Measurements from ENCODE around the gene P2RX1. TPM values are rescaled to one million over a fixed set of nuclear protein-coding genes. Genes with fewer than 3 reads are reported as not detected.

Gene P2RX1
- total RNA-seq, 1 donor from 2014 or later: not detected

- Mint-ChIP-seq H3K9me3 (ENCODE audit: unreplicated experiment) (no peaks in the 10 kb centered on the region), H3K4me1 (ENCODE audit: unreplicated experiment) (no peaks in the 10 kb centered on the region), H3K27ac (ENCODE audit: unreplicated experiment) (no peak overlapping the region), H3K36me3 (ENCODE audit: unreplicated experiment) (no peaks in the 10 kb centered on the region), H3K27me3 (ENCODE audit: unreplicated experiment) (no peaks in the 10 kb centered on the region), H3K4me3 (ENCODE audit: unreplicated experiment) (no peak overlapping the region)
- no peak for DNase-seq (ENCODE audit: extremely low spot score, unreplicated experiment)
- TF ChIP-seq, protein P1, sequence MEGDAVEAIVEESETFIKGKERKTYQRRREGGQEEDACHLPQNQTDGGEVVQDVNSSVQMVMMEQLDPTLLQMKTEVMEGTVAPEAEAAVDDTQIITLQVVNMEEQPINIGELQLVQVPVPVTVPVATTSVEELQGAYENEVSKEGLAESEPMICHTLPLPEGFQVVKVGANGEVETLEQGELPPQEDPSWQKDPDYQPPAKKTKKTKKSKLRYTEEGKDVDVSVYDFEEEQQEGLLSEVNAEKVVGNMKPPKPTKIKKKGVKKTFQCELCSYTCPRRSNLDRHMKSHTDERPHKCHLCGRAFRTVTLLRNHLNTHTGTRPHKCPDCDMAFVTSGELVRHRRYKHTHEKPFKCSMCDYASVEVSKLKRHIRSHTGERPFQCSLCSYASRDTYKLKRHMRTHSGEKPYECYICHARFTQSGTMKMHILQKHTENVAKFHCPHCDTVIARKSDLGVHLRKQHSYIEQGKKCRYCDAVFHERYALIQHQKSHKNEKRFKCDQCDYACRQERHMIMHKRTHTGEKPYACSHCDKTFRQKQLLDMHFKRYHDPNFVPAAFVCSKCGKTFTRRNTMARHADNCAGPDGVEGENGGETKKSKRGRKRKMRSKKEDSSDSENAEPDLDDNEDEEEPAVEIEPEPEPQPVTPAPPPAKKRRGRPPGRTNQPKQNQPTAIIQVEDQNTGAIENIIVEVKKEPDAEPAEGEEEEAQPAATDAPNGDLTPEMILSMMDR (IDR thresholded peaks at IDR 0.05): no peak
Observed at GRCh38 chr17:3935825-3936355, 19.6 kb upstream of the P2RX1 start.

DNA sequence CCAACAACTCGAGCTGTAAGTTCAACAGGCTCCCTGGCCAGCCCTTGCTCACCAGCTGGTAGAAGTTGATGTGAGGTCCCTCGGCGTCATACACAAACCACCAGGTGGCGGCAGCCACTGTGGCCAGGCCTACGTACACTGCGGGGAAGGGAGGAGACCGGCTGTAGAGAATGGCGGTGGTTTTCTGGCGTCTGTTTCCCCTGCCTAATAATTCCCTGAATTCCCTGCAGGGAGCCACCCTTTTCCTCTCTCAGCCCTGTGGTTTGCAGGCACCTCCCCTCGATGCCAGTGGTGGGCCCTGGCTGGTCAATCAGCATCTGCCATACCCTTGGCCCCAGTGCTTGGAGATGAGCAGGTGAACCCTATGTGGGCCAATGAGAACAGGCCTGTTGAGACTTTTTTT is 18.9 kb upstream of the P2RX1 start:
- H3K27ac Mint-ChIP-seq (ENCODE audit: unreplicated experiment): no peak overlapping the region
- no peaks in the 10 kb centered on the region for H3K36me3 Mint-ChIP-seq (ENCODE audit: unreplicated experiment)
- DNase-seq (ENCODE audit: extremely low spot score, unreplicated experiment): no peak
- no peak overlapping the region for H3K4me3 Mint-ChIP-seq (ENCODE audit: unreplicated experiment)
- TF ChIP-seq, protein P1 (IDR thresholded peaks at IDR 0.05): peak; percentile 67
- H3K9me3 Mint-ChIP-seq (ENCODE audit: unreplicated experiment): no peaks in the 10 kb centered on the region
- no peaks in the 10 kb centered on the region for H3K4me1 Mint-ChIP-seq (ENCODE audit: unreplicated experiment)
- H3K27me3 Mint-ChIP-seq (ENCODE audit: unreplicated experiment): no peaks in the 10 kb centered on the region

DNA sequence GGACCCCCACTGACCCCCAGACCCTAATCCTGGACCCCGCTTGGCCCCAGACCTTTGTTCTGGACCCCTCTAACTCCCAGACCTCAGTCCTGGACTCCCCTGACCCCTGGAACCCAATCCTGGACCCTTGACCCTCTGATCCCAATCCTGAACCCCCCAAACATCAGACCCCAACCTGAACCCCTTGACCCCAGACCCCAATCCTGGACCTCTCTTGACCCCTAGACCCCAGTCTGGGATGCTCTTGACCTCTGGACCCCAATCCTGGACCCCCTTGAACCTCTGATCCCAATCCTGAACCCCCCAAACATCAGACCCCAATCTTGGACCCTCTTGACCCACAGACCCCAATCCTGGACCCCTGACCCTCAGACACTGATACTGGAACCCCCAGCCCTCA is 13.5 kb upstream of the P2RX1 start:
- Mint-ChIP-seq H3K9me3 (ENCODE audit: unreplicated experiment) (no peaks in the 10 kb centered on the region), H3K27me3 (ENCODE audit: unreplicated experiment) (peaks cover 9% of the 10 kb centered on the region), H3K4me1 (ENCODE audit: unreplicated experiment) (peaks cover 13% of the 10 kb centered on the region), H3K27ac (ENCODE audit: unreplicated experiment) (no peak overlapping the region), H3K4me3 (ENCODE audit: unreplicated experiment) (no peak overlapping the region), H3K36me3 (ENCODE audit: unreplicated experiment) (no peaks in the 10 kb centered on the region)
- TF ChIP-seq, protein P1 (IDR thresholded peaks at IDR 0.05): no peak
- DNase-seq (ENCODE audit: extremely low spot score, unreplicated experiment): no peak

DNA sequence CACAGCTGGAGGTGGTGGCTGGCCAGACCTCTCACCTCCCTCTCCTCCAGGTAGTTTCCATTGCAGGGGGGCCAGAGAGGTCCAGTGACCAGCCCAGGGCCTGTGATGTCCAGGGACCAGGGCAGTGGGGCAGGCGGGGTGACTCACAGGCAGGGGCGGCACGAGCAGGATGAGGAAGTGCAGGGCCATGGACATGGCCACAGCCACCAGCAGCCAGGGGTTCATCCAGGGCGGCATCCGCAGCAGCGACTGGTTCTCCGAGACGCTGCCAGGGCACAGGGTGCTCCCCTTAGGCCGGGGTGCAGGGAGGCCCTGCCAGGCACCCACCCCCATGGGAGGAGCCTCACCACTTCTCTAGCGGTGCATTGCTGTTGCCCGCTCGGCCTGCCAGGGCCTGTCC is 12.9 kb upstream of the P2RX1 start:
- Mint-ChIP-seq H3K9me3 (ENCODE audit: unreplicated experiment) (no peaks in the 10 kb centered on the region), H3K27ac (ENCODE audit: unreplicated experiment) (no peak overlapping the region), H3K4me1 (ENCODE audit: unreplicated experiment) (peaks cover 13% of the 10 kb centered on the region), H3K4me3 (ENCODE audit: unreplicated experiment) (no peak overlapping the region), H3K36me3 (ENCODE audit: unreplicated experiment) (no peaks in the 10 kb centered on the region), H3K27me3 (ENCODE audit: unreplicated experiment) (peaks cover 9% of the 10 kb centered on the region)
- TF ChIP-seq, protein P1 (IDR thresholded peaks at IDR 0.05): no peak
- no peak for DNase-seq (ENCODE audit: extremely low spot score, unreplicated experiment)

GRCh38 chr17:3928406-3928805 is 12.1 kb upstream of the P2RX1 start:
- Mint-ChIP-seq H3K9me3 (ENCODE audit: unreplicated experiment) (no peaks in the 10 kb centered on the region), H3K4me1 (ENCODE audit: unreplicated experiment) (peaks cover 13% of the 10 kb centered on the region), H3K4me3 (ENCODE audit: unreplicated experiment) (no peak overlapping the region), H3K27me3 (ENCODE audit: unreplicated experiment) (peaks cover 9% of the 10 kb centered on the region), H3K36me3 (ENCODE audit: unreplicated experiment) (no peaks in the 10 kb centered on the region), H3K27ac (ENCODE audit: unreplicated experiment) (no peak overlapping the region)
- TF ChIP-seq, protein P1 (IDR thresholded peaks at IDR 0.05): no peak
- DNase-seq (ENCODE audit: extremely low spot score, unreplicated experiment): no peak

Data from osteocyte (in vitro differentiated cells).